Stimulated activated CD4-positive, alpha-beta T cell treated with anti-CD3 and anti-CD28 coated beads, Interleukin-1b, Interleukin-23, amount 100 ng/mL, for 24 hours (primary cell): Measurements from ENCODE around the gene ANO6.

Source experiments
- DNase-seq, 4 experiments: peaks; one replicate each; pipeline ENCODE4 v3.0.0-alpha.2; 2020; ENCODE audit warnings: low read depth in 4 of 4, low spot score in 1 of 4

ANO6 gene

DNA sequence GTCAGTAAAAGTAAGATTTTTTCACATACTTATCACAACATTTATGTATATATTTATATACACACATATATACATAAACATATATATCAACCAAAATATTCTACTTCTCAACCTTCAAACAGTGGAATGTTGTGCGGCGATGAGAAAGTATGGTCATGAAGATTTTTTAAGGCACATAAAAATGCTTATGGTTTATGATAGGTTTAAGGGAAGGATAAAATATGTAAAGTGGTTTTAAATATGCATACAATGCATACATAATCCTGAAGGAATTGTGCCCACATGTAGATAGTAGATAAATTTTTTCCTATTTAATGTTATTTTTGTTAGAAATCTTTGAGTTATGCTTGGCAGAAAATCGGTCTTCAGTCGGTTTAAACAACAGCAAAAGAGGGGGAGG, 182.7 kb downstream of the ANO6 start:
- DNase-seq = no peak

DNA sequence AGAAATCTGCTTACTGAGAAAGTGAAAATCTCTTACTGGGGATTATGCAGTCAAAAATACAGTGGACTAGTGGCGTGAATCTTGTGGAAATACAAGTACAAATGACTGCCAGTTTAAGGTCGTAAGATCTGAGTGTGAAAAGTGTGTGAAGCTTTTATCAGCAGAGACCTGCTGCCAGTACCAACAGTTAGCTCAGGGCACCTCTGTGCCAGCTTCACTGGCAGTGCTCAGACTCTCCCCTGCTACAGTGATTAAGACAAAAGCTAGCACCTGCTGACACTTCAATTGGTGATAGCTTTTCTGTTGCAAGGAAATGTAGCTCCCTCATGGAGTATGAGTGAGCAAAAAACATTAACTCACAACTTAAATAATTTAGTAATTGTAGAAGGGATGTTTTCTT, 185.1 kb downstream of the ANO6 start:
- DNase-seq = no peak

DNA sequence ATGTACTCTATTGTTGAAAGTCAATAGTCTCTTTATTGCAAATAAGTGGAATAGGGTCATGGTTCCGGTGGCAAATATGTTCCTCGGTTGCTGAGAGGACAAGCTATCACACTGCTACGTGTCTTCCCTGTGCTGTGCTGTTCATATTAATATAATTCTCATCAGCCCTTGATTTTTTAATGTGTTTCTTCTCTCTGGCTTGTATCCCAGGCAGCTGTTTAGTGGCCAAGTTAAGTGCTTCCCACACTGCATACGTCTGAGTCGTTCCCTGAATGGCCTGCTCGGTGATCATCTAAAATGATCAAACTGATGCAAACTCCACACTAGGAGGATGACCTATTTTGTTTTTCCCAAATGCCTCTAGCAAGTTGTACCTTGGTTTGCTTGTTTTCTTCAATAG, 186.4 kb downstream of the ANO6 start:
- no peak for DNase-seq

DNA sequence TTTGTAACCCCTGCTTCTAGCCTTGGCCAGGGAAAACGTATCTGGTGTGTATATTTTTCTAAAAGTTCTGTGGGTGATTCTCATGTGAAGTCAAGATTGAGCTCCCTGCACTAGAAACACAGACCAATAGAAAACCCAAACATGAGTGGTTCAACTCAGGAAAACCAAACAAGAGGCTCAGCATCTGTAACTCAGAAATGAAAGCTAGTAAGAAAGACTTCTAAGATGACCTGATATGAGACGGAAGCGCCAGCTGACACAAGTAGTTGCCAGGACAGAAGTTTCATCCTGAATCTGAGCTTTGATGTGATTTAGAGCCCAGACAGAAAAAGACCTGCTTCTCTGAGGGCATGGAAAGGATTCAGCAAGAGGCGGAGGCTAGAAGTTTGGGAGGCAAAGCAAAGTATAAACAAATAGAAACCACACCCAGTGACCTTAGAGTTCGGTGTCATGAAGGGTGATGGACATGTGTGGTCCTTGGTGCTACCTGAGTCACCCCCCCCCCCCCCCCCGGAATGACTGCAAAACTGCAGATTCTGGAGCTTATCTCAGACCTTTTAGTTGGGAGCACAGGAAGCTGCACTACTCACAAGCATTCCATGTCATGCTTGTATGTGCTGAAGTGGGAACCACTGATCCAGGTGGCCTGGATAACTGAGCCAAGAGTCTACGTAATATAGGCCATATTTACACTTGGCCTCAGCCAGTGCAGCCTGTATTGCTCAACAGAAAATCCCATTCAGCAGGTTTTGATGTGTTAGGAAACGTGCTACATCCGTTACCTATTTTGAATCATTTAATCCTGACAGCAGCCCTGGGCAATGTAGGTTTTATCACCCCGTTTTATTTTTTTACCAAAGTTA, 191.3 kb downstream of the ANO6 start:
- DNase-seq = no peak

DNA sequence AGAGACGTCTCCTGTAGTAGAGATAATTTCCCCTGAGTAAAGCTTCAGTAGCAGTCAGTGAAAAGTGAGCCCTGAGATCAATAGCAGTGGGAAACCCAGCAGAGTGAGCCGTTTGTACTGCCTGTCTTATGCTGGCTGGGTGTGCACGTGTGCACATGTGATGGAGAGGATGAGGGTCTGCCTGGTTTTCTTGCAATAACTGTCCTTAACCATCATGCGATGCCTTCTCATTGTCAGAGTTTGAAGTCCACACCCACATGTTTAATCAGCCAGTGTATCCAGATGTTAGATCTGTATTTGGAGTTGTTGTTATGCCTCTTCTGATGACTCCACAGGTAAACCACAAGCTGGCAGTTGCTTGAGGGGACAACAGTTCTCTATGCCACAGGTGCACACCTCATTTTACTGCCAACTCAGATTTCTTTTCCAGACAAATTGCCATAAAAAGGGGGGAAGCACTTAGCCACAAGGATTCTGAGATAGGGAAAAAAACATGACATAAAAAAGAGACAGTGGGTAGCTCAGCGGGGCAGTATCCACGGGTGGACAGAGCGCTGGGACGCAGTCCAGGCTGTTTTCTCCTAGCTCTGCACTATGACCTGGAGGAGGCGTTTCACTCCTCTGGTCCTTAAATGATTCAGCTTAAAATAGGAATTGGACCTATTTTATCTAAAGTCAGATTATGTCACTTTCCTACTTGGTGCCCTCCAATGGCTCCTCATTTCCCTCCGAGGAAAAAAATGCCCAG, 192.3 kb downstream of the ANO6 start:
- DNase-seq = no peak

DNA sequence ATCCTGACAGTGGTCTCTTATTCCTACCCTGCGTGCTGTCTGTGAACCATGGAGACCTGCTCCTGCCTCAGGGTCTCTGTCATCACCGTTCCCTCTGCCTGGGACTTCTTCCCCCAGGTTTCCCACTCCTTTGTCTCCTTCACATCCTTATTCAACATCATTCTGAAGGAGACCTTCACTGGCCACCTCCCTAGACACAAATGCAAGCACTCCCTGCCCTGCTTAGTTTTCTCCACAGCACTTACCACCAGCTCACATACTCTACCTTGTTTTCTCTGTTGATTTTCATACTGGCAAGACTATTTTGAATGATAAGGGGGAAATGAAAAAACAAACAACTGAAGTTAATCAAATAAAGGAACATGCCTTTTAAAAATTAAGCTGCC, 192.8 kb downstream of the ANO6 start:
- no peak for DNase-seq

DNA sequence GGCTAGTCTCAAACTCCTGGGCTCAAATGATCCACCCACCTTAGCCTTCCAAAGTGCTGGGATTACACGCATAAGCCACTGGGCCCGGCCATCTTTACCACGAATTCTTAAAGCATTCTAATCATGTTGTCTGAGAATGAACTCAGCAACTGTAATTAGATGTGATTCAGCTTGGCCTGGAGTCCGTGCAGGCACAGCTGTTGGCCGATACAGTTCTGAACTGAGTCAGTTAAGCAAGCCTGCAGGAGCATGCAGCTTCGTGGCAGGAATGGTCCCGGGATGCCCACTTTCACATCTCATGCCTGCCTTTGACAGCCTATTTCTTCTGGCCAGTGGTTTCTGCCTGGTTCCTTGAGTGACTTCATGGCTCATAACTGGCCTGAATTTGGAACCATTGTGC, 194.1 kb downstream of the ANO6 start:
- DNase-seq = no peak

DNA sequence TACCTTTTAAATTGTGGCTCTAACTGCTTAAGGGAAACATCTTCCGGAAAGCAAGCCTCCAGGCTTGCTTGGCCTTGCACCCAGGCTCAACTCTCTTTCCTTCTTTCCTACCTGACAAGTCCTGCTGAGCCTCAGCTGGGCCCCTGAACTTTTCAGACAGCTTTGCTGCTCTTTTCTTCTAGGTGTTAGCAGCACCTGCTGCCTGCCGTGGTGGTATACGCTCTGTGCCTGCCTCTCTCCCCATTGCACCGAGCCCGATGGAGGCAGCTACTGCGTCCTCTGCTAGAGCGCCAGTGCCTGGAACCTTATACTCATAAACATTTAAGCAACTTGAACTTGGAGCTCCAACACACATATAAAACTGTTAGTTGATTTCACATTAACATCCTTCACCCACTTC, 195.7 kb downstream of the ANO6 start:
- DNase-seq = no peak

DNA sequence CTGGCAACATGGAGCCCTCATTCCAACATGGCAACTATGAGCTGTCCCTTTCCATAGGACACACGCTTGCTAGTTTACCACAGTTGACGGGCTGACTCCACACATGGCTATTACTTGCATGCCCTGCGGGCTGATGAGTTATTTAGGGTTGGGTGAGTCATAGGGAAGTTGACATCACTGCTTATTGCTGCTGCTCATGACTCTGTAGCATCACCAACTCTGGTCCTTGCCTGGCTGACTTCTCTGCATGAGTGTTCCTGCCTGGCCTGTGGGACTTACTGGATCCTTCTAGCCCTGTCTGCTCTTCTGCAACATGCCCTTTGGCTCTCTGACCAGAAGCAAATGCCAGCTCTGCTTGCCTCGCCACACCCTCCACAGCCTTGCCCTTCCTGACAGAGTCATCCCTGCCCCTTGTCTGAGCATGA, 199.5 kb downstream of the ANO6 start:
- DNase-seq = peak in 2 of 4 experiments; percentile 4 to 14

DNA sequence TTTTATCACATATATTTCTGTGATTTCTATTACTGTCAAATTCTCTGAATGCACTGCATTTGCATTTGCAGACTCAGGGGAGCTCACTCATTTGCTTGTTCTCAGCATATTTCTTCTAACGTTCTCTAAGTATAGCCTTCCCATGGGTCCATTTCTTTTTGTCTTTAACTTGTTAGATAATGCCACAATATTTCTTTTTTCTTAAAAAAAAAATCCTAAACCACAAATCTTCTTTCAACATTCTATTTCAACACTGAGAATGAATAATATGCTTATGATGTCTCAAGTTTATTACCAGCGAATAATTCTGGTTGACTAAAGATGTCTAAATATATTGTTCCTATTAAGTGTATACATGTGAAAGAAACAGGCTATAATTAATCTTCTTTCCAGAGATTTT, 200.2 kb downstream of the ANO6 start:
- no peak for DNase-seq

DNA sequence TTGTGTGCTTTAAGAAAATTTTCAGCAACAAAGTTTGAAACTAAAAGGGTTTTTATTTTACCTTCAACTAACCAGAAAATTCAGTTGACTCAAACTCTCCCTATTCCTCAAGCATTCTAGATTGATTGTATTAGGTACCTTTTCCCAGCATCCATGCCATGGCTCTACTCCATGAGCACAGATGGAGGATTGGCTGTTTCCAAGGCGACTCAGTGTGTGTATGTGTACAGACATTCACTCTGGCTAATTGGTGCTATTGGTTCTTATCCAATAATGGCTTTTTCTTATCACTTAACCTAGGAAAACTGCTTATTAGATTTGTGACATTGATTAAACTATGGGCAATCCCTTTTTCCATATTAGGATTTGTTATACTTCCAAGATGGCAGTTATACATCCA, 202.6 kb downstream of the ANO6 start:
- no peak for DNase-seq

DNA sequence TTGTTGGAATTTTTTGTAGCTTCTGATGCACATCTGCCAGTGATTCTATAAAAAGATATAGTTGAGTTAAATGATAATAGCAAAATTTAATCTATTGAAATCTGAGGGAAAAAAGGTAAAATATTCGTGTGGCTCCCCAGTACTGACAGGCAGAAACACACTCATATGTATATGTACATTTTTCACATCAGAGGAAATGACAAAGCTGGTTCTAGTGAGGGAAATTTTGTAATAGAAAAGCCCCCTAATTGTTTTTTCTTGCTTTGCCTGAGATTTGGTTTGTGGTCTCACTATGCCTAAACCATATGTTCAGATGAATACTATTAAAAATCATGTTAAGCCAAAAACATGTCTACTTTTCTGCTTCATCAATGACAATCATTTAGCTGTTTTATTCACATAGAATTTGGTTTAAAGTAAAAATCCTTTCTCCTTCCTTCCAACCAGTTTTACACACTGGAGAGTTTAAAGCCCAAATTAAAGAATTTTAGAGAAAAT, 203.5 kb downstream of the ANO6 start:
- DNase-seq = no peak

DNA sequence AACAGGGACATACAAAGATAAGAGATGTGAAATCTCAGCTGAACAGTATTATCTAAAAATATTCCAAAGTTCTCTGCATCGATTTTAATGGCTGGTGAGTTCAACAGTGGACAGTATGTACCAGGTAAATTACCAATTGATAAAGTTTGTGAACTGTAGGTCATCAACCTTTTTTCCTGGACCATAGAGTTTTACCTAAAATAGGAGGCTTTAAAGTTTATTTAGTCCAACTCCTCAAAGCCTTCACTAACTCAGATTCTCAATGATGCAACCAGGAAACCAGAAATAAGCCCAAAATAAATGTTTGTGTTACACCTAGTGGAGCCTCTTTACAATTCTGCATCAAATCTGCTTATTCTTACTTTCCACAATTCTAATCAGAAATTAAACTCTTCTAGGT, 205.8 kb downstream of the ANO6 start:
- no peak for DNase-seq

DNA sequence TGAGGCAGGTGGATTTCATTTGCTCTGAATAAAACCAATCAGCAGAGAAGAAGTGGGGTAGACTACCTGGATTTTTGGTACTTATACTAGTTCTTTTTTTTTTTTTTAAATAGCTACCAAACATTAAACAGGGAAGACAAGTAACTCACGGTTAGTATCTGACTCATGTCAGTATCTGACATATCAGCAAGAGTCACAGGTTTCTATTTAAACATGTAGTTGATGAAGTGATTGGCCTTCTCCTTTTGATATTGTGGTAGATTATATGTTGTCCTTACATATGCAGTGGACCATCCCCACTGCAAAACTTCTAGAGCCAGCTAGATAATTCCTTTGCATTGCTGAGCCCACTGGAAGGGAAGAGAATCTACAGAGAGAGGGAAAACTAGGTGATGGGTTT, 208.0 kb downstream of the ANO6 start:
- no peak for DNase-seq

DNA sequence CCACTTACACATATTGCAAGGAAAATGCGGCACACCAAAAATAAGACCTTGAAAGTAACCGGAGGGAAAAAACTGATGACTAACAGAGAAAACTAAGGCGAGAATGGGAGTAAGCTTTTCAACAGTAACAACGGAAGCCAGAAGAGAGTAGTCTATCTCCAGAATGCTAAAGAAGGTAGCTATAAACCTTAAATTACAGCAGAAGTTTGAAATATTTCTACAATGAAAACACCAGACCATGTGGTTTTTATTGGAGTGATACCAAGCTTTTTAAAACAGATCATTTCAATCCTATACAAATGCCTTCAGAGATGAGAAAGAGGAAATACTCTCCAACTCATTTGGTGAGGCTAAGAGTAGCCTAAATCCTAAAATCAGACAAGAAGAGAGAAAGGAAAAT, 209.5 kb downstream of the ANO6 start:
- DNase-seq = no peak

DNA sequence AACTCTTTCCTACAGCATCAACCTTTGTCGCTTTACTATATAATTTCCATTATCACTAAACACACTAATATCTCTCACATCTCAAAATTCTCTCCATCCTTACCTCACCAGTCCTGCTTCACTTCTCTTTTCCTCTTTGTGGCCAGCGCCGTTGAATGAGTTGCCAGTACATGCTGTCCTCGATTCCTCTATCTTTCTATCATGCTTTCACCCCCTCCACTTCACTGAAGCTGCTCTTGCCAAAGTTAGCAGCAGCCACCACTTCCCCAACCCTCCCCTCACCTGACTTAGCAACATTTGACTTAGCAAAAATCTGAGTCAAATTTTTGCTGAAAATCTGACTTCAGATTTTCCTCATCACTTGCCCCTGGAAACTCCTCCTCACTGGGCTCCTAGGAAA, 210.4 kb downstream of the ANO6 start:
- DNase-seq = no peak

DNA sequence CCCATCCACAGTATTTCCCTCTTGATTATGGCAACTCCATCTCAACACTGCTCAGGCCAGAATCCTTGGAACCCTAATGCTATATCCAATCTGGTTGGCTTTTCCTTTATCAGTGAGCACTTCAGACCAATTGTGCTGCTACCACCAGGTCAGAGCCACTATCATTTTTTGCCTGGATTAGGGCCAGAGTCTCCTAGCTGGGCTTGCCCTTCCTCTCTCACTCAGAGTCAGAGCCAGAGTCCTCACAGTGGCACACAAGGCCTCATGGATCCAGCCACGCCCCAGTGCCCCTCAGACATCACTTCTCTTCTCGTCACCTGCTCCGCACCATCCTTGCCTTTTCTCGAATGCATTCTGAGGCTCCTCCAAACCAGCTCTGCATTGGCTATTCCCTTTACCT, 211.1 kb downstream of the ANO6 start:
- DNase-seq = no peak

DNA sequence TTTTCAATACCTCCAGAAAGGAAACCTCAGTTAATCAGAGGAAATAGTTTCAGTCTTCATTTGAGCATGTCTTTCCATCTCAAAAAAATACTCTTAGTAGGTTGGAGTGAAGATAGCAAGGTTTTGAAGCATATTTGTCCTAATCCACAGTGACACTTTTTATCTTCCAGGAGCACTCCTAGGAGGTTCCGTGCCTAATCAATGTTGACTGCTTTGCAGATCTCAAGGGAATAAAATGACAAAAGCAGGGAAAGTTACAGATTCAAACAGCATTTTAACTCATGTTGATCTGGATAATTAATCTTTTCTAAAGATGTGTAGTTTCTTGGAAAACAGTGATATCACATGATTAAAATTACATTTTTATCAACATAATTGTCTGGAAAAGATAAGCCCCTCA, 213.9 kb downstream of the ANO6 start:
- DNase-seq = no peak

DNA sequence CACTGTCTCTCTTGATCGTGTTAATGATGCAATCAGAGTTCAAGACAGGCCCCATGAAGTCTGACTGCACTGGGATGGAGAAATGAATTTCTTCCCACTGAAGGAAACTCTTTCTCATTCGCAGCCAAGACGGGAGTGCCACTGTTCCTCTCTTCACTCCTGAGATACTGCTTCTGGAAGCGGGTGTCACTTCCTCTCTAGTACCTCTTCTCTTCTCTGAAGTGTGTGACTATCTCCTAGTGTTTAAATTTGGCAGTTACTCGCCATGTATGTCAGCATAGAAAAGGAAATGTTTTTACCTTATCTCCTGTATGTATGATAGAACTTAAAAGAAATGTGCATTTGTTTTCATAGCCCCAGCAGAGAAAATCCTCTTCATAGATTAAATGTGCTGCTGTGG, 215.2 kb downstream of the ANO6 start:
- DNase-seq = no peak

DNA sequence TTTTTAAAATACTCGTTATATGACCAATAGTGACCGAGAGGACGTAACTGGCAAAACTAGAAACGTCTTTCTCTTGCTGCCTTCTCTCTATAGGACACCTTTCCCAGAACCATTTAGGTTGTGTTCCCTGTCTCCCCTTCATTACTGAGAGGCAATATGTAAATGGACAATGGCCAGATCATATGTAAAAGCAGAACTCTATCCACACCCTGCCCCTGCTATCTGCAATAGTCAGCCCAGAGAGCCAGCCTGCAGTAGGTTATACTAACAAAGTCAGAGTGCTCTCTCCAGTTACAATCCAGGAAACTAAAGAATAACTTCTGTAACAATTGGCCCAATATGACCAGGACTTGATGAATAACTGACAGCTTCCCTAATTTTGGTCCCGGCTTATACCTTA, 216.8 kb downstream of the ANO6 start:
- no peak for DNase-seq

DNA sequence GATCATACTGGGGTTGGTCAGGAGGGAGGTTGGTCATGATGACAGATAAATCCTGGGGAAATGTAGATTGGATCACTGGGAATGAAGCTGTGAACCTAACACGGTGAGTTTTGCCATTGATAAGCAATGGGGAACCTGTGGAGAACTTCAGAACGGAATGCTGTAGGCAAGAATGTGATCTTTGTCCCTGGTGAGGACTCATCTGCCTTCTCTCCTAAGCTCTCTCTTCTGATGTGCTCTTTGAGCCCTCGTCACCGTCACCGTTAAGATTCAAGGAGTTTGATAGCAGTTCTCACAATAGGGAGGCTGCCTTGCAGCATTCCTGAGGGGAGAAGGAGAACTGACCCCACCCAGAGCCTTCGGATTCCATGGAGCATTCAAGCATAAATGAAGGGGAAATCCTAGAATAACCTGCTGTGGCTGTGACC, 217.6 kb downstream of the ANO6 start:
- no peak for DNase-seq

DNA sequence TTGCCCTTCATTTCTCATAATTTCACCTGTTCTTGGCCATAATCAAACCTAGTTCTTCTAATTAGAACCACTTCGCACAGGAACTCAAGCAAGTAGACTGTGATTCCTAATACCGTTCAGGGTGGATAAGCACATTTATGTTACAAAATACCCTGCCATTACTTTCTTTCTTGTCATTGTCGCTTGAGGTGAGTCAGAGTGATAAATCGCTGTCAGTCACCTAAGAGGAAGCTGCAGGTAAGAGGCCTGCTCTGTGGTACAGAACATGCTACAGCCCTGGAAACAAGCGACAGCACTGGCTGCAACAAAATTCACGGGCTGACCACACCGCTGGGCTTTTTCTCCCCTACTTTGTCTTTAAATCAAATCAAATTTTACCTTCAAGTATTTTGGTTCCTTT, 218.2 kb downstream of the ANO6 start:
- DNase-seq = no peak
